Progenitor cell of endocrine pancreas (in vitro differentiated cells): ENCODE results near the gene NEK1. TPM values are rescaled to one million over a fixed set of nuclear protein-coding genes. Genes with fewer than 3 reads are reported as not detected.

Source experiments
- DNase-seq: peaks from one replicate; pipeline ENCODE4 v3.0.0; 2021; ENCODE audit warnings: low spot score; ENCODE audit not compliant: unreplicated experiment
- H3K27ac Mint-ChIP-seq: 2 replicates; pipeline ENCODE4 v1.8.0; 2021; ENCODE audit warnings: mild to moderate bottlenecking, moderate library complexity, mixed read lengths
- H3K27me3 Mint-ChIP-seq: 2 replicates; pipeline ENCODE4 v1.8.0; 2021; ENCODE audit warnings: mixed read lengths
- H3K36me3 Mint-ChIP-seq: 2 replicates; pipeline ENCODE4 v1.8.0; 2022; ENCODE audit warnings: mixed read lengths; ENCODE audit not compliant: insufficient read depth
- H3K4me1 Mint-ChIP-seq: 2 replicates; pipeline ENCODE4 v1.8.0; 2021; ENCODE audit warnings: low read depth, mixed read lengths
- H3K4me3 Mint-ChIP-seq: 2 replicates; pipeline ENCODE4 v1.8.0; 2021; ENCODE audit warnings: low read depth, mild to moderate bottlenecking, moderate library complexity, mixed read lengths
- H3K9me3 Mint-ChIP-seq: 2 replicates; pipeline ENCODE4 v1.8.0; 2021; ENCODE audit warnings: low read depth, mixed read lengths
- total RNA-seq: library from RNA; stranded (reverse); gene quantifications from 2 replicates; pipeline ENCODE4 v1.2.1, GENCODE V29; 2021
- TF ChIP-seq, protein P1 (sequence below): fragments of 200-600 bp; sonication (generic); IDR thresholded peaks from one replicate; pipeline ENCODE4 v1.5.0; 2021; ENCODE audit warnings: antibody characterized with exemption, mild to moderate bottlenecking; ENCODE audit not compliant: unreplicated experiment

Gene NEK1
- total RNA-seq, 1 donor from 2014 or later = 15.0 TPM

DNA sequence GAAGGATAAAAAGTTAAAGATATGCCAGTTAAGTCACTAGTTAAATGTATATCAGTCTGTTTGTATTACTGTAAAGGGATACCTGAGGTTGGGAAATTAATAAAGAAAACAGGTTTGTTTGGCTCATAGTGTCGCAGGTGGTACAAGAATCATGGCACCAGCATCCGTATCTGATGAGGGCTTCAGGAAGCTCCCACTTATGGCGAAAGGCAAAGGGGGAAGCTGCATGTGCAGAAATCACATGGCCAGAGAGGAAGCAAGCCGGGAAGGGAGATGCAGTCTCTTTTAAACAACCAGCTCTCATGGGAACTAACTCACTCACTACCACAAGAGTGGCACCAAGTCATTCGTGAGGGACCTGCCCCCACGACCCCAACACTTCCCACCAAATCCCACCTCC, 249.8 kb downstream of the NEK1 start:
- no peak overlapping the region for H3K27ac Mint-ChIP-seq
- DNase-seq = no peak
- TF ChIP-seq, protein P1, sequence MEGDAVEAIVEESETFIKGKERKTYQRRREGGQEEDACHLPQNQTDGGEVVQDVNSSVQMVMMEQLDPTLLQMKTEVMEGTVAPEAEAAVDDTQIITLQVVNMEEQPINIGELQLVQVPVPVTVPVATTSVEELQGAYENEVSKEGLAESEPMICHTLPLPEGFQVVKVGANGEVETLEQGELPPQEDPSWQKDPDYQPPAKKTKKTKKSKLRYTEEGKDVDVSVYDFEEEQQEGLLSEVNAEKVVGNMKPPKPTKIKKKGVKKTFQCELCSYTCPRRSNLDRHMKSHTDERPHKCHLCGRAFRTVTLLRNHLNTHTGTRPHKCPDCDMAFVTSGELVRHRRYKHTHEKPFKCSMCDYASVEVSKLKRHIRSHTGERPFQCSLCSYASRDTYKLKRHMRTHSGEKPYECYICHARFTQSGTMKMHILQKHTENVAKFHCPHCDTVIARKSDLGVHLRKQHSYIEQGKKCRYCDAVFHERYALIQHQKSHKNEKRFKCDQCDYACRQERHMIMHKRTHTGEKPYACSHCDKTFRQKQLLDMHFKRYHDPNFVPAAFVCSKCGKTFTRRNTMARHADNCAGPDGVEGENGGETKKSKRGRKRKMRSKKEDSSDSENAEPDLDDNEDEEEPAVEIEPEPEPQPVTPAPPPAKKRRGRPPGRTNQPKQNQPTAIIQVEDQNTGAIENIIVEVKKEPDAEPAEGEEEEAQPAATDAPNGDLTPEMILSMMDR = no peak
- no peak overlapping the region for H3K4me3 Mint-ChIP-seq
- no peaks in the 10 kb centered on the region for H3K4me1 Mint-ChIP-seq
- no peaks in the 10 kb centered on the region for H3K36me3 Mint-ChIP-seq
- H3K27me3 Mint-ChIP-seq = no peaks in the 10 kb centered on the region
- H3K9me3 Mint-ChIP-seq = peaks cover 10% of the 10 kb centered on the region

DNA sequence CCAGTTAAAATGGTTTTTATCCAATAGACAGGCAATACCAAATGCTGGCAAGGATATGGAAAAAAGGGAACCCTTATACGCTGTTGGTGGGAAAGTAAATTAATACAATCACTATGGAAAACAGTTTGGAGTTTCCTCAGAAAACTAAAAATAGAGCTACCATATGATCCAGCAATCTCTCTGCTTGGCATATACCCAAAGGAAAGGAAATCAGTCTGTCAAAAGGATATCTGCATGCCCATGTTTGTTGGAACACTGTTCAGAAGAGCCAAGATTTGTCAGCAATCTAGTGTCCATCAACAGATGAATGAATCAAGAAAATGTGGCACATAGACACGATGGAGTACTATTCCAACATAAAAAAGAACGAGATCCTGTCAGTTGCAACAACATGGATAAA, 250.6 kb downstream of the NEK1 start:
- no peaks in the 10 kb centered on the region for H3K36me3 Mint-ChIP-seq
- no peaks in the 10 kb centered on the region for H3K4me1 Mint-ChIP-seq
- H3K4me3 Mint-ChIP-seq = no peak overlapping the region
- TF ChIP-seq, protein P1 = no peak
- DNase-seq = no peak
- no peaks in the 10 kb centered on the region for H3K27me3 Mint-ChIP-seq
- no peak overlapping the region for H3K27ac Mint-ChIP-seq
- peaks cover 9% of the 10 kb centered on the region for H3K9me3 Mint-ChIP-seq

DNA sequence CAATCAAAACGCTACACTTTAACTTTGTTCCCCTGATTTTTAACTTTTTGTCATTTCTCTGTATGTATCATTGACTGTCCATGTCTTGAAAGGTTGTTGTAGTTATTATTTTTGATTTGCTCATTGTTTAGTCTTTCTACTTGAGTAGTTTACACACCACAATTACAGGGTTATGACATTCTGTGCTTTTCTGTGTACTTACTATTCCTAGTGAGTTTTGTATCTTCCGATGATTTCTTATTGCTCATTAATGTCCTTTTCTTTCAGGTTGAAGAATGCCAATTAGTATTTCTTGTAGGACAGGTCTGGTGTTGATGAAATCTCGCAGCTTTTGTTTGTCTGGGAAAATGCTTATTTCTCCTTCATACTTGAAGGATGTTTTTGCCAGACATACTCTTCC, 252.4 kb downstream of the NEK1 start:
- DNase-seq = no peak
- H3K9me3 Mint-ChIP-seq = no peaks in the 10 kb centered on the region
- TF ChIP-seq, protein P1 = no peak
- H3K27me3 Mint-ChIP-seq = no peaks in the 10 kb centered on the region
- H3K36me3 Mint-ChIP-seq = no peaks in the 10 kb centered on the region
- no peaks in the 10 kb centered on the region for H3K4me1 Mint-ChIP-seq
- no peak overlapping the region for H3K27ac Mint-ChIP-seq
- no peak overlapping the region for H3K4me3 Mint-ChIP-seq

DNA sequence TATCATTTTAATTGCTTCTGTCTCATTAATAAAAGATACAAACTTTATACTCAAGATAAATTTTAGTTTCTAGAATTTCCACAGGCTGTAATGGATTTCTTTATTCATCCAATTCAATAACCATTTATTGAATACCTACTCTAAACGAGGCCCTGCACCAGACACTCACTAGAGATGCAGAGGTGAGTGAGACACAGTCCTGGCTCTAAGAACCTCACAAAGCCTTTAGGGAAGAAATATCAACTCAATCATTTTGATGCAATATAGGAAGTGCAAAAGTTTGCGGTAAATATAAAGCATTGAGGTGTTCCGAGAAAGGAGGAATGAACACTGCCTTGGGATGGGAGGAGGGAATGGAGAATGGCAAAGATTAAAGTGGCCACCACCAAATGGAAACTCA, 260.0 kb downstream of the NEK1 start:
- peaks cover 2% of the 10 kb centered on the region for H3K4me1 Mint-ChIP-seq
- H3K27ac Mint-ChIP-seq = no peak overlapping the region
- DNase-seq = no peak
- H3K27me3 Mint-ChIP-seq = no peaks in the 10 kb centered on the region
- H3K36me3 Mint-ChIP-seq = no peaks in the 10 kb centered on the region
- no peaks in the 10 kb centered on the region for H3K9me3 Mint-ChIP-seq
- TF ChIP-seq, protein P1 = no peak
- H3K4me3 Mint-ChIP-seq = no peak overlapping the region

DNA sequence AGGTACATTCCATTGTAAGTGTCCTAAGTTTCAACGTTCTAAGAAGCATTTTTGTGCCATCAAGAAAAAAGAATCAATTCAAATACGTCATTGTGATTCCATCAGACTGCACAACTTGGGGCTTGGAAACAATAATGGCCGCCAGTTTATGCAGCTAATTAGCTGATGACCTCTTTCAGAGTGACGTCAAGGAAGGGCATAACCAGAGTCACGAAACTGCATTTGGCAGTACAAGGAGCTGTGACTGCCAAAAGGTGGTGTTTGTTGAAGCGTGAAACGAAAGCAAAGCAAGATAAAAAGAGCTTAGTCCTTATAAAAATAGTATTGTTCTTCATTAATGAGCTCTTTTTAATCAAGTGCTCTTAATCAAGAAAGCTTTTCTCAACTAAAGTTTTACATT, 260.5 kb downstream of the NEK1 start:
- H3K9me3 Mint-ChIP-seq = no peaks in the 10 kb centered on the region
- DNase-seq = no peak
- no peak overlapping the region for H3K4me3 Mint-ChIP-seq
- H3K27ac Mint-ChIP-seq = no peak overlapping the region
- H3K36me3 Mint-ChIP-seq = no peaks in the 10 kb centered on the region
- no peaks in the 10 kb centered on the region for H3K27me3 Mint-ChIP-seq
- TF ChIP-seq, protein P1 = no peak
- H3K4me1 Mint-ChIP-seq = peaks cover 2% of the 10 kb centered on the region
